BE2C (cell line): ENCODE data around the gene MMP23B.
"Not testable (repeated sequence)": the region's sequence is repeated elsewhere in the genome, so short reads cannot be mapped to it uniquely, and the experiment has no call there.

Source experiments
- DNase-seq: peaks from one replicate; pipeline ENCODE4 v3.0.0-alpha.2; 2020
- H3K27me3 ChIP-seq: fragments of 250-450 bp; sonication (Bioruptor Pico); 2 replicates; pipeline ENCODE4 v1.5.1; 2020; ENCODE audit warnings: mild to moderate bottlenecking
- H3K36me3 ChIP-seq: fragments of 250-450 bp; sonication (Bioruptor Pico); 2 replicates; pipeline ENCODE4 v1.5.1; 2020; ENCODE audit warnings: mild to moderate bottlenecking
- H3K4me1 ChIP-seq: fragments of 250-450 bp; sonication (Bioruptor Pico); 2 replicates; pipeline ENCODE4 v1.5.1; 2020
- H3K4me3 ChIP-seq: 2 replicates; pipeline ENCODE4 v1.5.1; 2011; ENCODE audit warnings: low read depth, low read length
- H3K9me3 ChIP-seq: fragments of 250-450 bp; sonication (Bioruptor Pico); 2 replicates; pipeline ENCODE4 v1.5.1; 2020
- CTCF ChIP-seq: IDR thresholded peaks from 2 replicates; pipeline ENCODE4 v1.5.1; 2012; ENCODE audit warnings: mild to moderate bottlenecking, low read depth, low read length

The MMP23B gene

GRCh38 chr1:1629430-1630190 is 2.4 kb upstream of the MMP23B start:
- DNase-seq = peak; percentile 15
- H3K27me3 ChIP-seq = no peaks in the 10 kb centered on the region
- no peaks in the 10 kb centered on the region for H3K36me3 ChIP-seq
- peaks cover 4% of the 10 kb centered on the region for H3K4me1 ChIP-seq
- TF ChIP-seq CTCF = no peak
- H3K4me3 ChIP-seq = no peak overlapping the region
- no peaks in the 10 kb centered on the region for H3K9me3 ChIP-seq

GRCh38 chr1:1630191-1630964 is 1.6 kb upstream of the MMP23B start:
- Histone ChIP-seq H3K36me3 (no peaks in the 10 kb centered on the region), H3K4me1 (peaks cover 2% of the 10 kb centered on the region), H3K9me3 (no peaks in the 10 kb centered on the region), H3K4me3 (no peak overlapping the region), H3K27me3 (no peaks in the 10 kb centered on the region)
- no peak for TF ChIP-seq CTCF
- DNase-seq = no peak

GRCh38 chr1:1630965-1631781 is 800 bp upstream of the MMP23B start:
- H3K4me3 ChIP-seq = no peak overlapping the region
- no peaks in the 10 kb centered on the region for H3K27me3 ChIP-seq
- DNase-seq = peak; percentile 10
- TF ChIP-seq CTCF = no peak
- no peaks in the 10 kb centered on the region for H3K36me3 ChIP-seq
- no peaks in the 10 kb centered on the region for H3K9me3 ChIP-seq
- H3K4me1 ChIP-seq = no peaks in the 10 kb centered on the region

- not testable (repeated sequence) for H3K36me3 ChIP-seq, H3K4me3 ChIP-seq, H3K4me1 ChIP-seq, H3K9me3 ChIP-seq, DNase-seq, H3K27me3 ChIP-seq
These were observed 1.4 kb downstream of the MMP23B start for GRCh38 chr1:1633409-1633808.

GRCh38 chr1:1634613-1635012 is 2.6 kb downstream of the MMP23B start:
- H3K4me1 ChIP-seq, H3K36me3 ChIP-seq, DNase-seq, H3K27me3 ChIP-seq, H3K4me3 ChIP-seq, H3K9me3 ChIP-seq: not testable (repeated sequence)

- H3K36me3 ChIP-seq, H3K27me3 ChIP-seq: not testable (repeated sequence)
These were observed 4.9 kb downstream of the MMP23B start for GRCh38 chr1:1636621-1637478.

GRCh38 chr1:1637479-1637875 is 5.5 kb downstream of the MMP23B start:
- H3K9me3 ChIP-seq, H3K36me3 ChIP-seq, H3K27me3 ChIP-seq, H3K4me1 ChIP-seq, H3K4me3 ChIP-seq, DNase-seq: not testable (repeated sequence)

More at GRCh38 chr1:1636621-1637478, 4.9 kb downstream of the MMP23B start:
- not testable (repeated sequence) for H3K4me3 ChIP-seq, H3K9me3 ChIP-seq, DNase-seq, H3K4me1 ChIP-seq

GRCh38 chr1:1638528-1638927 is 6.6 kb downstream of the MMP23B start:
- H3K9me3 ChIP-seq, H3K27me3 ChIP-seq, H3K4me3 ChIP-seq, H3K36me3 ChIP-seq, H3K4me1 ChIP-seq, DNase-seq: not testable (repeated sequence)

GRCh38 chr1:1639368-1639767 is 7.4 kb downstream of the MMP23B start:
- not testable (repeated sequence) for DNase-seq

GRCh38 chr1:1640081-1640480 is 8.1 kb downstream of the MMP23B start:
- not testable (repeated sequence) for DNase-seq, H3K36me3 ChIP-seq, H3K4me3 ChIP-seq, H3K4me1 ChIP-seq, H3K27me3 ChIP-seq, H3K9me3 ChIP-seq

More at GRCh38 chr1:1639368-1639767, 7.4 kb downstream of the MMP23B start:
- H3K4me3 ChIP-seq, H3K27me3 ChIP-seq, H3K36me3 ChIP-seq, H3K9me3 ChIP-seq, H3K4me1 ChIP-seq: not testable (repeated sequence)

GRCh38 chr1:1640711-1641461 is 8.9 kb downstream of the MMP23B start:
- H3K9me3 ChIP-seq, H3K27me3 ChIP-seq, DNase-seq, H3K36me3 ChIP-seq, H3K4me3 ChIP-seq, H3K4me1 ChIP-seq: not testable (repeated sequence)
